T follicular helper cell (primary cell): Measurements from ENCODE around the gene PARL.

Source experiments
- DNase-seq: peaks from one replicate; pipeline ENCODE4 v3.0.0-alpha.2; 2020; ENCODE audit warnings: low read depth

The PARL gene

GRCh38 chr3:183854318-183855035 lies 30.2 kb downstream of the PARL start:
- no peak for DNase-seq

DNA sequence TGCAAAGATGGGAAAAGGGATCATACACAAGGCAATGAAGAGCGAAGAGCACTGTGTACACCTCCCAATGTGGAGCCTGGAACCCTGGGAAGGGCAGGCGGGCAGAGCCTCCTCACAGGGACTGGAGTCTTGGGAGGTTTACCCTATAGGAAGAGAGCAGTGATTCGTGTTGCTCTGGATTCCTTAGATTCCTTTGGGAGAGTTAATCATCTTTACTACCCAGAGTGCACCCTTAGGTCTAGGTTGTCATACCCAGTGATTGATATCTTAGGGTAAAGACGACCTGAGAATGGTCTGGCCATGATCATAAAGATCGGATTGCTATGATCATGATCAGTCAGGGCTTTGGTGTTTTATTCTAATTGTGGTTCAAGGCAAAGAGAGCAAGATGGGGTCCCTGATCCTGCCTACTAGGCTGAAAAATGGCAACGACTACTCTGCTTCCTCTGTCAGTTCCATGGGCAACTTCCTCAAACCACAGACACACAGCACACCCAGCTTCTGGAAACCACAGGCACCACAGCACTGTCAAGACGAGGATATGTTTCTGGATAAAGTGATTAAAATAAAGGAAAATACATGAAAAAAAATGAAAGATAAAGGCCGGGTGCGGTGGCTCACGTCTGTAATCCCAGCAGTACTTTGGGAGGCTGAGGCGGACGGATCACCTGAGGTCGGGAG lies 38.9 kb downstream of the PARL start:
- DNase-seq, result no peak

- DNase-seq, result no peak
These were observed 39.6 kb downstream of the PARL start for GRCh38 chr3:183845090-183845489.

GRCh38 chr3:183844606-183845005 lies 40.1 kb downstream of the PARL start:
- DNase-seq, result no peak

- no peak for DNase-seq
These were observed 44.9 kb downstream of the PARL start for GRCh38 chr3:183839751-183840150.

DNA sequence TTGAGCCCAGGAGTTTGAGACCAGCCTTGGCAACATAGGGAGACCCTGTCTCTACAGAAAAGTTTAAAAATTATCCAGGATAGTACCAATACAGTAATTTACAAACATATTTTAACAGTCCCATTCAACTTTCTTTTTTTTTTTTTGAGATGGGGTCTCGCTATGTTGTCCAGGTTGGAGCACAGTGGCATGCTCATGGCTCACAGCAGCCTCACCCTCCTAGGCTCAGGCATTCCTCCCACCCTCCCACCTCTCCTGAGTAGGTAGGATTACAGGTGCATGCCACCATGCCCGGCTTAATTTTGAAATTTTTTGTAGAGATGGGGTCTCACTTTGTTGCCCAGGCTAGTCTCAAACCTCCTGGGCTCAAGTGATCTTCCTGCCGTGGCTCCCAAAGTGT lies 46.8 kb downstream of the PARL start:
- DNase-seq, result no peak

- no peak for DNase-seq
These were observed 47.3 kb downstream of the PARL start for GRCh38 chr3:183837390-183837789.

- no peak for DNase-seq
These were observed 51.2 kb downstream of the PARL start for GRCh38 chr3:183833516-183833915.

DNA sequence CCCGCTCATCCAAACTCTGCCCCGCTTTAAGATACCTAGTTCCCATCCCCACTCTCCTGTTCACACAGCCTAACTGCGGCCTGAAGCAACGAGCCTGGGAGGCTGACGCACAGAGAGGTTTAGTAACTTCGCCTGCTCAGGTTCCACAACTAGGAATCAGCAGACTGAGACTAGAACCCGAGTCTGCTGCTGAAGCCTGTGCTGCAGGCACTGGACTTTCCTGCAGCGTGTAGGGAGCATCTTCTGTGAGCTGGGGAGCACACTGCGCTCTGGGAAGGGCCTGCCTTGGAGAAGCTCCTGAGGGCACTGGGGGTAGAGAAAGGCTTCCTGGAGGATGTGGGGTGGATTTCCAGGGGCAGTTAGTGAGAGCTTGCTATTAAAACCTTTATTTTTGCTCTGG lies 54.5 kb downstream of the PARL start:
- no peak for DNase-seq

GRCh38 chr3:183829466-183829865 lies 55.2 kb downstream of the PARL start:
- no peak for DNase-seq

DNA sequence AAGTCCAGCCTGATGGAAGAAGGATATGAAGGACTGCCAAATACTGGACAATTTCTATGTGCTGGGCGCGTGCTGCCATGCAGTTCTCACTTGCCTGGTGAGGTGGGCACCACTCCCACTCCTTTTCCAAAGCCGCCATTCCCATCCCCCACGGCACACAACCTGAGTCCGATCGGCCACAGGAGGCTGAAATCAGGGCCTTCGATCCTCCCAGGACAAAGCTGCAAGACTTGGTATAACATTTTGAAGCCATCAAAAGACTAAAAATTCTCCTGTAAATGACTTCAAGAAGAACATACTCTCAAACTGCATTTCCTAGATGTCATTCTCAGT lies 56.2 kb downstream of the PARL start:
- no peak for DNase-seq

- no peak for DNase-seq
These were observed 56.7 kb downstream of the PARL start for GRCh38 chr3:183827809-183828537.

GRCh38 chr3:183826448-183827250 lies 58.0 kb downstream of the PARL start:
- no peak for DNase-seq

- DNase-seq, result peak; percentile 9
These were observed 59.1 kb downstream of the PARL start, which contains the start of gene MAP6D1 for GRCh38 chr3:183825456-183826161. MAP6D1 (minus strand) TSS chr3:183825577; CDS start chr3:183825547, 30 bp downstream.

DNA sequence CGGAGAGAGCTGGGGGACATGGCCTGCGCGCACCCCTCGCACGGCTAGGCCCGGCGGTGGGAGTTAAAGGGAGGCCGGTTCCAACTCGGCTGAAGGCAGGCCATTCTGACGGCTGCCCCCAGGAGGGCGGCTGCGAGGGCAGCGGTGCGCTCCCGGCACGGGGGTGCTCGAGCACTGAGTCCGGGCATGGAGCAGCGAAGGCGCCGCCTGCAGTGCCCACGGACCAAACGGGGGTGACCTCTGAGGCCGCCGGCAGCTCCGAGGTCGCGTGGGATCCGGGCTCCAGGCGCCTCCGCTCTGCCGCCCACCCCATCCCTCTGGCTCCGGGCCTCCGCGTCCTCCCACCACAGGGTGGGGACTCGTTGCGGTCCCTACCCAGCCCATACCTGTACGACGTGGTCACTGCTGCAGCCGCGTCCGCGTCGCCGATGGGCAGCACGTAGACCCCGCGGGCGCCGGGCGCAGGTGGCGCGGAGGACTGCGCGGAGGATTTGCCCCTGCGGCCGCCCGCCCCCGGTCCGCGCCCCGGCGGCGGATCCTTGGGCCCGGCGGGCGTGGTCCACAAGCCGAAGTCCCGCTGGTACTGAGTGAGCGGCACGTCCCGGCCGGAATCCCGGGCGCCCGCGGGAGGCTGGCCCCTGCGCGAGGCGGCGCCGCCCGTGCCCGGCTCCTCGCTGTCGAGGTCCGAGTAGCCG lies 59.8 kb downstream of the PARL start:
- no peak for DNase-seq

DNA sequence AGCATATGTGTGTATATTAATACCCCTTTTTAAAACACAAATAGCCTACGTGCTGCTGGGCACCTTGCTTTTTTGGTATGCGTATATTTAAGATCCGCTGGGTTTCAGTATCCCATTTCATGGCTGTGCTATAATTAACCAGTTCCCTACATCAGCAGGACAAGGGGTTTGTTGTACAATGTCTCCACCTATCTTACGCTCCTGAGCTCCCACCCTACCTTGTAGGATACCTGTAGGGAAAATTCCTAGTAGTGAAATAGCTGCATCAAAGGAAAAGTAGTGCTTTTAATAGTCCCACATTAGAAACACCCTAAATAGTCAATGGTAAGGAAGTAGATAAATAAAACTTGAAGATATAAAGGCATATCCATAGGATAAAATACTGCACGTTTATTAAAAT lies 60.7 kb downstream of the PARL start:
- DNase-seq, result no peak

DNA sequence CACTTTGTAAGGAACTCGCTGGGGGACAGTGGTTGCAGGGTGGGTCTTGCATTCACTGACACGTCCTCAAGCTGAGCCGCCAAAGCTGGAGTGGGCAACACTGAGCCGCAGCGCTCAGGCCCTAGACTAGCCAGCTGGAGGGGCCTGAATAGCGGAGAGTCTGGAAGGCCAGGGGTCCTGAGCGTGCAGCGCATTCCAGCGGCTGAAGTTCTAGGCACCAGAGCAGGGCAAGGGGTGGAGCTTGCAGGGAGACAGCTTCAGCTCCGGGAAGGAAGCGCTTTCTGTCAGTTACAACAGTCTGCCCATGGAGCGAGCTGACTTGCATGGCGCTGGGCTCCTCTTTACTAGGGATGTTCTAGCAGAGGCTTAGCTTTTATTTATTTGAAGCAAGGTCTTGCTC lies 62.0 kb downstream of the PARL start:
- no peak for DNase-seq

DNA sequence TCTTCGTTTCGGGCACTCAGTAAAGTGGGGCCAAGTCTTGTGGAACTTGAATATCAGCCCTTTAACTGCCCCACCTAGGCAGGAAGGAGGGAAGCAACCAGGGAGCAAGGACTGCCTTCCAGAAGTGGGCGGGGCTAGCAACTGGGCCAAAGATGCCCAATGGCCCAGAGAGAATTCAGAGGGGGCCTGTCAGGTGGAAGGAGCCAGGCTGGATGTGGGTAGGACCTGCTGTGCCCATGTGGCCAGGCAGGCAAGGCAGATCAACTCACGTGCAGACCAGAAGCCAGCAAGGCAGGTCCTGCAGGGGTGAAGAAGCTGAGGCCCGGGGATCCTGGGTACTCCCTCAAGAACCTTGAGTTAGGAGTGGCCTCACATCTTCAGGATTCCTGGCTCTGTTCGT lies 64.8 kb downstream of the PARL start:
- no peak for DNase-seq

DNA sequence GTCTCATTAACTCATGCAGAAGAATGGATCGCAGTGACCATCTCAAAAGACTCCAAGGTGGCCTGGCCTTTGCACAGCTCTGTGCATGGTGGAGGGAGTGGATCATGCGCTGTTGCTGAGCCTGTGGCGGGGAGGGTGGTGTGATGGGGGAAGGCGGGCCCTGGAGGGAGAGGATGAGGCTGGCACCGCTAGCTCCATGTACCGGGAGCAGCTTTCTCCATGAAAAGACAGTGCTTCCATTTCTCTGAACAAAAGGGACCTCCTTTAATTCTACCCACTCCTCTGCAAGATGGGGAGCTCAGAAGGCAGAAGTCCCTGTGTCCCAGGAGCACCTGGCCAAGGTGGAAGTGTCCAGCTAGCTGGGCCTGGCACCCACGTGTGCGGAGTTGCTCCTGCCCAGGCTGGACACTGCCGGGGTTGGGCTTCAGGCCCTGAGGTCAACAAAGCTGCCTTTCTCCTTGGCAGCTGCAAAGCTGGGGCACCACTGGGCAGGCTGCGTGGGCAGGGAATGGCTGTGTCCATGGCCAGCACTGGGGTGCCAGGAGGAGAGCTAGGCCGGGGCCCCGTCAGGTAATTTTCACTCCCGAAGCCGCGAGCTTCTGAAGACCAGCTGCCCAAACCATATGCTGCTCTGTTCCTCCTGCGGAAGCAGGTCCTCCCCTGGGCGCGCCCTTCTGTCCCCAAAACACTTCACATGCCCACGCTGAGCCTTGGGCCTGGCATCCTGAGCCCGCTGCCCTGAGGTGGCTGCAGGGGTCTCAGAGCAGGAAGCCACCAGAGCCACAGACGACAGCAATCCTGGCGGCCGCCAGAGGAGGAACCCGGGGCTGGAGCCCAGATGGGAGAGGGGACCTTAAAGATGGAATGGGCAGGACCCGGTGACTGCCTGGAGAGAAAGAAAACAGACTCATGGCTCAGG lies 65.7 kb downstream of the PARL start:
- DNase-seq, result no peak

- no peak for DNase-seq
These were observed 66.5 kb downstream of the PARL start for GRCh38 chr3:183818041-183818620.
